ENCODE results near the gene CDC25B. TPM values are rescaled to one million over a fixed set of nuclear protein-coding genes. Genes with fewer than 3 reads are reported as not detected.

The CDC25B gene
- total and polyA plus RNA-seq, 2 of the 8 experiments (the other 6 are each of a cell fraction or from before 2014, with no cell fraction given) = 21.7 to 31.2 TPM

- WGBS, 2 experiments (ENCODE audit: extremely low coverage in 1 of 2, insufficient coverage in 1 of 2, insufficient read length in 1 of 2, insufficient replicate concordance in 2 of 2, low coverage in 1 of 2, low lambda C conversion rate in 2 of 2, missing lambda C conversion rate in 1 of 2) = 51% methylated on average over 27 of the region's 31 CpGs; no CpG with 5 or more reads in 1 of the 2 experiments
- H3K14ac ChIP-seq (ENCODE audit: insufficient read length) = no peak overlapping the region
- no peaks in the 10 kb centered on the region for H3K9me3 ChIP-seq (ENCODE audit: insufficient read depth in 2 of 2, low read depth in 1 of 2, low read length in 1 of 2)
- H3K23ac ChIP-seq (ENCODE audit: insufficient read length) = no peak overlapping the region
- peaks cover 6 to 24% of the 10 kb centered on the region in 2 experiments for H4K20me1 ChIP-seq (replicated peaks in 1 of 2; ENCODE audit: control insufficient read depth in 1 of 2, insufficient read depth in 2 of 2, low read length in 2 of 2)
- no peak overlapping the region; the same call in 1 of the 2 replicates for H3K18ac ChIP-seq (ENCODE audit: extremely low read depth, low read length)
- H3K79me1 ChIP-seq (ENCODE audit: low read depth, low read length) = no peaks in the 10 kb centered on the region; the same call in 1 of the 2 replicates
- H2BK5ac ChIP-seq (ENCODE audit: low read depth, low read length) = no peak overlapping the region
- ChIA-PET POLR2A (ENCODE audit: partially characterized antibody) (interaction anchor here (0.9 to 3.7 kb wide), 17 partner anchors 9 to 74 kb away, joined by 3 to 17 read pairs (median 4); partner anchors contain the start of gene ADISSP), CTCF (ENCODE audit: partially characterized antibody) (interaction anchor here (0.6 to 18.6 kb wide), 27 partner anchors 12 to 334 kb away, joined by 3 to 308 read pairs (median 6); partner anchors contain the start of genes ADAM33, ADISSP, AP5S1 and HSPA12B)
- H4K91ac ChIP-seq (replicated peaks; ENCODE audit: insufficient read length, low read length) = no peak overlapping the region
- DNase-seq (ENCODE audit: low read depth in 1 of 2, low spot score in 2 of 2) (no peak), FAIRE-seq (no peak)
- TF ChIP-seq SUZ12 (IDR thresholded peaks at IDR 0.05; ENCODE audit: low read length) (no peak), RBBP5 (IDR thresholded peaks at IDR 0.05; ENCODE audit: borderline replicate concordance, low read depth, low read length) (no peak), CTBP2 (IDR thresholded peaks at IDR 0.05; ENCODE audit: borderline replicate concordance, insufficient read depth, insufficient read length, low read length) (peak; percentile 18), CTCF (IDR thresholded peaks at IDR 0.05; ENCODE audit: control extremely low read depth in 1 of 3, insufficient read depth in 1 of 3, low read depth in 1 of 3, low read length in 3 of 3) (peak; percentile 19 to 45 (median 37); a peak in 3 of 4 replicates), RXRA (IDR thresholded peaks at IDR 0.05; ENCODE audit: insufficient read depth, low read depth, low read length) (no peak), TBP (IDR thresholded peaks at IDR 0.05; ENCODE audit: low read depth, low read length) (no peak), RFX5 (IDR thresholded peaks at IDR 0.05; ENCODE audit: borderline replicate concordance, low read depth, low read length) (no peak), MAX (IDR thresholded peaks at IDR 0.05) (peak; percentile 32; the same call in 1 of the 2 replicates)
- no peaks in the 10 kb centered on the region for H3K79me2 ChIP-seq (ENCODE audit: control insufficient read depth in 1 of 2, insufficient read depth in 2 of 2, low read length in 2 of 2)
- no peak overlapping the region for H2AK5ac ChIP-seq (ENCODE audit: low read depth, low read length)
- H3K4me2 ChIP-seq (ENCODE audit: insufficient read depth in 1 of 2, low read depth in 2 of 2, low read length in 2 of 2) = peak overlapping the region; percentile 51 to 89
- H2BK12ac ChIP-seq (ENCODE audit: low read depth, low read length) = peak overlapping the region; percentile 33; the same call in 1 of the 2 replicates
- H3K56ac ChIP-seq (replicated peaks; ENCODE audit: insufficient read length, low read depth, low read length) = no peak overlapping the region
- peak overlapping the region; percentile 66 for H2BK15ac ChIP-seq (ENCODE audit: low read length)
- no peak overlapping the region for H4K5ac ChIP-seq (ENCODE audit: insufficient read length, low read depth, low read length)
- peaks cover 19% of the 10 kb centered on the region for H3K23me2 ChIP-seq (ENCODE audit: low read depth, low read length)
- no peak overlapping the region for H3K4ac ChIP-seq (replicated peaks; ENCODE audit: insufficient read length, low read depth, low read length)
- H3K27me3 ChIP-seq (replicated peaks in 1 of 4; ENCODE audit: control insufficient read depth in 3 of 4, extremely low read depth in 1 of 4, insufficient read depth in 3 of 4, low read length in 3 of 4) = peaks cover 4 to 22% (median 18%) of the 10 kb centered on the region in 4 experiments
- H2BK20ac ChIP-seq (ENCODE audit: low read length) = no peak overlapping the region
- no peak overlapping the region for H3K9ac ChIP-seq (replicated peaks in 1 of 4; ENCODE audit: extremely low read depth in 1 of 4, low read depth in 3 of 4, low read length in 3 of 4)
- H4K8ac ChIP-seq (ENCODE audit: extremely low read depth, insufficient read depth, low read length) = peak overlapping the region; percentile 81; the same call in 1 of the 2 replicates
- H3K27ac ChIP-seq (ENCODE audit: low read depth, low read length) = no peak overlapping the region
- no peak overlapping the region for H2BK120ac ChIP-seq (replicated peaks; ENCODE audit: low read depth, low read length)
- no peaks in the 10 kb centered on the region; a peak in 2 of 8 replicates for H3K36me3 ChIP-seq (ENCODE audit: control insufficient read depth in 2 of 4, insufficient read depth in 4 of 4, low read length in 3 of 4)
- H3K4me1 ChIP-seq (replicated peaks in 1 of 4; ENCODE audit: control insufficient read depth in 3 of 4, insufficient read depth in 4 of 4, low read length in 3 of 4) = peaks cover 0 to 17% (median 4%) of the 10 kb centered on the region in 4 experiments; a peak in 5 of 7 replicates
- H3K4me3 ChIP-seq (ENCODE audit: extremely low read depth in 1 of 4, insufficient read depth in 2 of 4, low read depth in 3 of 4, low read length in 4 of 4) = peak overlapping the region; percentile 8 to 50 (median 33); a peak in 6 of 8 replicates
- H2AFZ ChIP-seq (ENCODE audit: low read length) = no peak overlapping the region
Observed at GRCh38 chr20:3751305-3751674, 44.8 kb upstream of the CDC25B start.

Measured in H1 (cell line).